Left kidney (tissue), 2 donors: Measurements from ENCODE around the gene RBM47. TPM values are rescaled to one million over a fixed set of nuclear protein-coding genes. Genes with fewer than 3 reads are reported as not detected.

Experiments used
- DNase-seq: peaks from one replicate; pipeline ENCODE4 v3.0.0-alpha.2; 2013
- polyA plus RNA-seq: library from polyadenylated mRNA; unstranded; fragments of 120-200 nt; gene quantifications from one replicate; pipeline ENCODE4 v1.2.1, GENCODE V29; 2013; ENCODE audit not compliant: insufficient read length

The RBM47 gene
- polyA plus RNA-seq, 1 donor: 86.9 TPM

GRCh38 chr4:40627540-40627939 lies 2.1 kb downstream of the RBM47 start:
- DNase-seq: no peak

GRCh38 chr4:40626183-40626990 lies 3.3 kb downstream of the RBM47 start:
- DNase-seq: no peak

DNA sequence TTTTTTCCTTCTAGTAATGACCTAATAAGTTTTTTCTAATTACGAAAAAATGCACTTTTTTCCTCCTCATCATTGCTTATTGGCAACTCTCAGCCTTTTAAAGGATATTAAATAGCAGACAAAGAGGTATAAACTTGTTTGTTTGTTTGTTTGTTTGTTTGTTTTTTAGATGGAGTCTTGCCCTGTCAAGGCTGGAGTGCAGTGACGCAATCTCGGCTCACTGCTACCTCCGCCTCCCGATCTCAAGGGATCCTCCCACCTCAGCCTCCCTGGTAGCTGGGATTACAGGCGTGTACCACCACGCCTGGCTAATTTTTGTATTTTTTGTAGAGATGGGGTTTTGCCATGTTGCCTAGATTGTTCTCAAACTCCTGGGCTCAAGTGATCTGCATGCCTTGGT lies 6.0 kb downstream of the RBM47 start:
- DNase-seq: no peak

GRCh38 chr4:40622913-40623312 lies 6.8 kb downstream of the RBM47 start:
- no peak for DNase-seq

DNA sequence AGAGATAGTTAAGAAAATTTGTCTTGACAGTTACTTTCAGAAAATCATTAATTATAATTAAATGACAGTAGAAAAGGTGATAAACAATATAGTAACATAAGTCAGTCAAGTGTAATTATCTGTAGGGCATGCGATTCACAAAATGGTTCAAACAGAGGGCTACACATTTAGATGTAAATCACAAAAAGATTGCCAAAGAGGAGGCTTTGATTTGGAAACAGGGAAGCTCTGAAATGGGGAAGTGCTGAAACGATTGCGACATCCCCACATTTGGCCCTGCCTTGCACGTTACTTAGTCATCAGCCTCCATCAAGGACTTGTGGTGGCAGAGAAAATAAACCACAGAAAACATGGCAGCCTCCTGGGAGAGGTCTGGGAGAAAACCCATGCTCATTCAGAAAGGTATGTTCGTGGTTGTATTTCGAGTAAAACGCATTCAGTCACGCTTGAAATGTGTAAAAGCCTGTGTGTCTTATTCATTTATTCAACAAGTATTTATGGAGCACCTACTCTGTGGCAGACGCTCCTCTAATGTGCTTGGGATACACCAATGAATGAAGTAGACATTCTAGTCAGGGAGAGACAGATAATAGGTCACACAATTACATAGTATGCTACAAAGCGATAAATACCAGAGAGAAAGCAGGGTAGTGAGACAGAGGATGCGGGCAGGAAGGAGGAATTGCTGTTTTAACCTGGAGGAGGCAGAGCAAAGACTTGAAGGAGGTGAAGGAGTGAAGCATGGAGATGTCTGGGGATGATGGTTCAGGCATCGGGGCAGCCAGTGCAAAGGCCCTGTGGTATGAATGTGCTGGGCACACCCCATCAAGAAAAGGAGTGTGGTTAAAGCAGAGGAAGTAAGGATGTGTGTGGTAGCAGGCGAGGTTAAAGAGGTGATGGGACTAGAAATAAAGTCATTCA lies 7.8 kb downstream of the RBM47 start:
- no peak for DNase-seq

DNA sequence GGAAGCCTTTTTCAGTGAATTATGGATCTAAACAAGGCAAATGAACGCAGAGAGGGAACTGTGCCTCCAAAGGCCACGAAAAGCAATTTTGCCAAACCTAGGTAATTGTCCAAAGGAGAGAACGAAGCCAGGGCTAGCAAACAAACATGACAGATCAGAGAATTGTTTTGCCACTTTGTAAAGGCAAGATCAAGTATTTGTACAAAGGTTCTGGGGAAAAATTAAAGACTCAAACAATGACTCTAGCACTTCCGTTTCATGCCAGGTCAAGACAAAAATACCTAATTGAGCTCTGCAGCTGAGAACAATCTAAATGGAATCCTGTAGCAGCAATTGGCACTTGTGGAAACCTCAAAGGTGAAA lies 8.5 kb downstream of the RBM47 start:
- no peak for DNase-seq

GRCh38 chr4:40619600-40619999 lies 10.1 kb downstream of the RBM47 start:
- no peak for DNase-seq

- no peak for DNase-seq
Measured at GRCh38 chr4:40617872-40618271, 11.8 kb downstream of the RBM47 start.

DNA sequence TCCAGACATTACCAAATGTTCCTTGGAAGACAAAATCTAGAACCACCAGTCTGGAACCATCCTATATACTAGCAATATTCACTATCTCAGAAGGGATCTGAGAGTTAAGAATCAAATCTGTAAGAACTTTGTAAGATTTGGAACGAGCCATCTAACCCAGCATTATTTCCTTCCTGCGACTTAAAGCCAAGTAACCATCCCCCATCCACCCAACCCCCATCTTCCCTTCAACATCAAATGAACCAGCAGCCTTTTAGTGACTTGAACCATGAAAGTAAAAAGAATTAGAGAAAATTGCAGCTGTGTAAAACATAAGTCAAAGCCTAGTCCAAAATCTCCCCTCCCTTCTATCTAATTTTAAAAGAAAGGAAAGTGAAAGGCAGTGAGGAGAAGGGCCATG lies 15.6 kb downstream of the RBM47 start:
- no peak for DNase-seq

DNA sequence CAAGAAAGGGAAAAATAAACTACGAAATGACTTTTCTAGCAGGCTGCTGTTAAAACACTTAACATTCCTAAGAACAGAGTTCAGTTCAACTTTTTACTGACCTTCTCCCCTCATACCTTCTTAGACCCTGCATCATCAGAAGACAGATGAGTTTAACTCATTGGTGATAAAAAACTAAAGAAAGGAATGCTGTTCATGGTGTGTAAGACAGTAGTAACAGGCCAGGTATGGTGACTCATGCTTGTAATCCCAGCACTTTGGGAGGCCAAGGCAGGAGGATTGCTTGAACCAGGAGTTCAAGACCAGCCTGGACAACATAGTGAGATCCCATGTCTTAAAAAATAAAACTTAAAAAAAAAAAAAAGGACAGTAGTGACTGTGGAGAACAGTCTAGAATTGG lies 16.2 kb downstream of the RBM47 start:
- DNase-seq: no peak

DNA sequence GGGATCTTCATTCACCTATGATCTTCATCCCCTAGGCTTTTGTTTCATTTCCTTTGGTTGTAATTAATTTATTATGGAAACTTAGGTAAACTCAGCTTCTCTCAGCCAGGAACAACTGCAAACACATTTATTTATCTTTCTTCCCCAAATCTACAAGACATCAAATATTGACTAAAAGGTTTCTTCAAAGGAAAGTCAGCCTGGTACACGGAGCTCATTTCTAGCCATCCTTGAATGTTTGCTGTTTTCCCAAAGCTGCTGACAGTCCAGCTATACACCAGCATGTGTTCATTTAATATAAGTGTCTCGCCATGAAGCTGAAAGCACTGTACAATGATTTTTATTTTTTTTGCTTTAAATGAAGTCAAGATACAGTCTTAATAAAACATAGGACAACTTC lies 16.8 kb downstream of the RBM47 start:
- no peak for DNase-seq

DNA sequence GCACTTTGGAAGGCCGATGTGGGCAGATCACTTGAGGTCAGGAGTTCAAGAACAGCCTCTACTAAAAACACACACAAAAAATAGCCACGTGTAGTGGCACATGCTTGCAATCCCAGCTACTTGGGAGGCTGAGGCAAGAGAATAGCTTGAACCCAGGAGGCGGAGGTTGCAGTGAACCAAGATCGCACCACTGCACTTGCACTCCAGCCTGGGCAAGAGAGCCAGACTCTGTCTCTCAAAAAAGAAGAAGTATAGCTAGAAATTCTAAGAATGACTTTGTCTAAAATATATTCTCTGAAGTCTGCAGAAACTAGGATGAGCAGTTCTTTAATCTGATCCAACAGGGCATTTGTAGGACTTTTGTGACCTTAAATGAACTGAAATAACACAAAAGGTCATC lies 17.4 kb downstream of the RBM47 start:
- DNase-seq: no peak

- DNase-seq: no peak
Measured at GRCh38 chr4:40608628-40609027, 21.0 kb downstream of the RBM47 start.

GRCh38 chr4:40607221-40607620 lies 22.4 kb downstream of the RBM47 start:
- no peak for DNase-seq

- DNase-seq: no peak
Measured at GRCh38 chr4:40606239-40606767, 23.4 kb downstream of the RBM47 start.

DNA sequence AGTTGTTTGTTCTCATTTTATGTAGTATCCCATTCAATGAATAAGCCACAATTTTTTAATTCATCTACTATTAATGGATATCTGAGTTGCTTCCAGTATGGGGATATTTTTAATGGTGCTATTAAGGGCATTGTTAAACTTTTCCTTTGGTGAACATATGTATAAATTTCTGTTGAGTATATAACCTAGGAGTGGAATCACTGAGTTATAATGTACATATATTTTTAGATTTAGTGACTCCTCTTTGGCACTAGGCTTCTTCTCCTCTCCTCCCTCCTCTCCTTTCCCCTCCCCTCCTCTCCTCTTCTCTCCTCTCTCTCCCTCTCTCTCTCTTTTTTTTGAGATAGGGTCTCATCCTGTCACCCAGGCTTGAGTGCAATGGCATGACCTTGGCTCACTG lies 26.4 kb downstream of the RBM47 start:
- no peak for DNase-seq

DNA sequence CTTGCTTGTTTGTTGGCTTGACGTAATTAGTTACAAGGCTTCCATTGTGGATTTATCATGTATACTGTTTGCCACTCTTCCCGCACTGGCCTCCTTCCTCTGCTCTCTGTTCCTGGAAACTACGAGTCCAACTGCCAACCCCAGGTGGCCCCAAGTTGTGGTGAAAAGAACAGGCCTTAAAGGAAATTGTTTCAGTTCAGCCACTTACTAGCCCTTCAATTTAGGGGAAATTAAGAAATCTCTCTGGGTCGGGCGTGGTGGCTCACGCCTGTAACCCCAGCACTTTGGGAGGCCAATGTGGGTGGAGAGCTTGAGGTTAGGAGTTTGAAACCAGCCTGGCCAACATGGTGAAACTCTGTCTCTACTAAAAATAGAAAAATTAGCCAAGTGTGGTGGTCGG lies 28.0 kb downstream of the RBM47 start:
- DNase-seq: no peak

GRCh38 chr4:40600850-40601249 lies 28.8 kb downstream of the RBM47 start:
- DNase-seq: no peak

- no peak for DNase-seq
Measured at GRCh38 chr4:40599431-40599830, 30.2 kb downstream of the RBM47 start.

GRCh38 chr4:40596522-40596921 lies 33.1 kb downstream of the RBM47 start:
- no peak for DNase-seq

GRCh38 chr4:40595981-40596380 lies 33.7 kb downstream of the RBM47 start:
- no peak for DNase-seq

DNA sequence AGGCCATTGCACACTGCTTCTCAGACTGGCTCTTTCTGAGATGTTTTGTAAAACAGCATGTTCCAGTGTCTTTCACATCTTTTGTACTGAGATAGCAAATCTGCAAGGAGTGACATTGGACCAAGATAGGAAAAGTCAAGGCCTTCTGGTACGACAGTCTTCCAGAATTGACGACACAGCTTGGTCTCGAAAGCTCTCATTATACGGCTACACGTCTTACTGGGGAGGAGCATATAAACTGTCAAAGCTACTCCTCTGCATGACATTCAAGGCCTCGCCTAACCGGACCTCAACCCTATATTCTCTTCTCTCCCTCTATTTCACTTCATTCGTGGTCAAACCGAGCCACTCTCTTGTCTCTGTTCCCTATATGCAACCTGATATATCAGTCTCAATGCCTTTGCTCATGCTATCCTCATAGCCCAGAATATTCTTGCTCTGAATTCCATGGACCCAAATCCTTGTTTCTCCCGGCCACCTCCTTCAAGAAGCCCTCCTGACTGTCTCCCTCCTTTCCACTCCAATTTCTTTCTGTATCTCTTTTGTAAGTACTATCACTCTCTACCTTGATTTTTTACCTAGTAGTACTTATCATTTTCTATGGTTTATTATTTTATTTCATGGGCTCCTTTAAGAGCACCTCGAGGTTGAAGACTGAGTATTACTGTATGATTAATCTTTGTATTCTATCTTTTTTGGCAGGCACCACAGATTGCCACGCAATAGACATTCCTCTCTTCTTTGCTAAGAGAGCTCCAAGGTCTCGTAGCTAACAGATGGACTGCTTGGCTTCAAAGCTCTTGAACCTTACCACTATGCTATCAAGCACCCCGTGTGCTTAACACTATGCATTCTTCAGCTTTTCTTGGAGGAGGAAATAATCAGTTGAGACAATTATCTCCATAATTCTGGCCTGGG lies 35.1 kb downstream of the RBM47 start:
- DNase-seq: no peak
